ENCODE results near the gene MBOAT2.

GRCh38 chr2:8872821-8873432, 130.6 kb downstream of the MBOAT2 start:
- TF ChIP-seq, protein P1, sequence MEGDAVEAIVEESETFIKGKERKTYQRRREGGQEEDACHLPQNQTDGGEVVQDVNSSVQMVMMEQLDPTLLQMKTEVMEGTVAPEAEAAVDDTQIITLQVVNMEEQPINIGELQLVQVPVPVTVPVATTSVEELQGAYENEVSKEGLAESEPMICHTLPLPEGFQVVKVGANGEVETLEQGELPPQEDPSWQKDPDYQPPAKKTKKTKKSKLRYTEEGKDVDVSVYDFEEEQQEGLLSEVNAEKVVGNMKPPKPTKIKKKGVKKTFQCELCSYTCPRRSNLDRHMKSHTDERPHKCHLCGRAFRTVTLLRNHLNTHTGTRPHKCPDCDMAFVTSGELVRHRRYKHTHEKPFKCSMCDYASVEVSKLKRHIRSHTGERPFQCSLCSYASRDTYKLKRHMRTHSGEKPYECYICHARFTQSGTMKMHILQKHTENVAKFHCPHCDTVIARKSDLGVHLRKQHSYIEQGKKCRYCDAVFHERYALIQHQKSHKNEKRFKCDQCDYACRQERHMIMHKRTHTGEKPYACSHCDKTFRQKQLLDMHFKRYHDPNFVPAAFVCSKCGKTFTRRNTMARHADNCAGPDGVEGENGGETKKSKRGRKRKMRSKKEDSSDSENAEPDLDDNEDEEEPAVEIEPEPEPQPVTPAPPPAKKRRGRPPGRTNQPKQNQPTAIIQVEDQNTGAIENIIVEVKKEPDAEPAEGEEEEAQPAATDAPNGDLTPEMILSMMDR (IDR thresholded peaks at IDR 0.05): peak; percentile 41
- no peak for TF ChIP-seq EZH2 (IDR thresholded peaks at IDR 0.05; ENCODE audit: borderline replicate concordance, insufficient read depth, low read depth, low read length, poor library complexity, severe bottlenecking)

Data from B cell (primary cell).